HG02588 (cell line): ENCODE measurements around the gene PRRT2.
"Not testable (repeated sequence)": the region's sequence is repeated elsewhere in the genome, so short reads cannot be mapped to it uniquely, and the experiment has no call there.

ENCODE experiments used
- ATAC-seq: cut with Tn5 transposase; IDR thresholded peaks from one replicate; pipeline ENCODE4 v1.9.1; 2021; ENCODE audit warnings: mild to moderate bottlenecking, moderate library complexity; ENCODE audit not compliant: unreplicated experiment

Gene PRRT2

GRCh38 chr16:29831490-29831889 is 19.5 kb downstream of the PRRT2 start:
- no peak for ATAC-seq

- not testable (repeated sequence) for ATAC-seq
These were observed 21.2 kb downstream of the PRRT2 start for GRCh38 chr16:29833219-29833618.

GRCh38 chr16:29834079-29834478 is 22.1 kb downstream of the PRRT2 start:
- ATAC-seq, result no peak

- no peak for ATAC-seq
These were observed 23.9 kb downstream of the PRRT2 start for GRCh38 chr16:29835926-29836325.

- no peak for ATAC-seq
These were observed 24.6 kb downstream of the PRRT2 start for GRCh38 chr16:29836623-29837022.

- ATAC-seq, result no peak
These were observed 25.8 kb downstream of the PRRT2 start for GRCh38 chr16:29837841-29838240.

- no peak for ATAC-seq
These were observed 27.8 kb downstream of the PRRT2 start for GRCh38 chr16:29839822-29840221.

- ATAC-seq, result no peak
These were observed 28.2 kb downstream of the PRRT2 start for GRCh38 chr16:29840240-29840639.

- ATAC-seq, result no peak
These were observed 29.6 kb downstream of the PRRT2 start for GRCh38 chr16:29841631-29842030.

- ATAC-seq, result no peak
These were observed 30.8 kb downstream of the PRRT2 start for GRCh38 chr16:29842732-29843346.

- ATAC-seq, result no peak
These were observed 31.9 kb downstream of the PRRT2 start for GRCh38 chr16:29843931-29844330.

GRCh38 chr16:29844575-29845331 is 32.8 kb downstream of the PRRT2 start:
- no peak for ATAC-seq

- no peak for ATAC-seq
These were observed 33.7 kb downstream of the PRRT2 start for GRCh38 chr16:29845656-29846055.

- no peak for ATAC-seq
These were observed 36.7 kb downstream of the PRRT2 start for GRCh38 chr16:29848420-29849297.

GRCh38 chr16:29849505-29849904 is 37.5 kb downstream of the PRRT2 start:
- no peak for ATAC-seq

- ATAC-seq, result no peak
These were observed 39.0 kb downstream of the PRRT2 start for GRCh38 chr16:29850998-29851397.

- ATAC-seq, result no peak
These were observed 40.7 kb downstream of the PRRT2 start for GRCh38 chr16:29852654-29853053.

GRCh38 chr16:29854520-29855100 is 42.6 kb downstream of the PRRT2 start:
- ATAC-seq, result no peak

GRCh38 chr16:29857133-29857760 is 45.3 kb downstream of the PRRT2 start:
- ATAC-seq, result no peak

- ATAC-seq, result no peak
These were observed 46.3 kb downstream of the PRRT2 start for GRCh38 chr16:29858149-29858849.
